ENCODE results near the gene IGFL1.
"Not testable (repeated sequence)": the region's sequence is repeated elsewhere in the genome, so short reads cannot be mapped to it uniquely, and the experiment has no call there.

DNA sequence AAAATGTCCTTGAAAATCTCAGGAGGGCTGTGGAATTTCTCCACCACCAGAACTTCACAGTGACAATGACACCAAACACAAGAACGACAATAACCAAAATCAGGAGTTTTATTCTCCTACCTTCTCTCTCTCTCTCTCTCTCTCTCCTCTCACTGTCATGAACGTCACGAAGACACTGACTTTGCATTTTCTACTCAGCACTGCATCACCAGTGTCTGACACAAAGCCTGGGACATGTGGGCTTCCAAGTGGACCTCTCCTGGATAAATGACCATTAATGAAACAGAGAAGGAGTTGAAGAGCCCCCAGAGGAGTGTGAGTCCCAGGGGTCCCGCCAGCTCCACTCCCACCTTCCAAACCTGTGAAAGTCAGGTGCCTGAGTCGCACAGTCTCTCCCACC, 16.9 kb upstream of the IGFL1 start:
- TF ChIP-seq, protein P1, sequence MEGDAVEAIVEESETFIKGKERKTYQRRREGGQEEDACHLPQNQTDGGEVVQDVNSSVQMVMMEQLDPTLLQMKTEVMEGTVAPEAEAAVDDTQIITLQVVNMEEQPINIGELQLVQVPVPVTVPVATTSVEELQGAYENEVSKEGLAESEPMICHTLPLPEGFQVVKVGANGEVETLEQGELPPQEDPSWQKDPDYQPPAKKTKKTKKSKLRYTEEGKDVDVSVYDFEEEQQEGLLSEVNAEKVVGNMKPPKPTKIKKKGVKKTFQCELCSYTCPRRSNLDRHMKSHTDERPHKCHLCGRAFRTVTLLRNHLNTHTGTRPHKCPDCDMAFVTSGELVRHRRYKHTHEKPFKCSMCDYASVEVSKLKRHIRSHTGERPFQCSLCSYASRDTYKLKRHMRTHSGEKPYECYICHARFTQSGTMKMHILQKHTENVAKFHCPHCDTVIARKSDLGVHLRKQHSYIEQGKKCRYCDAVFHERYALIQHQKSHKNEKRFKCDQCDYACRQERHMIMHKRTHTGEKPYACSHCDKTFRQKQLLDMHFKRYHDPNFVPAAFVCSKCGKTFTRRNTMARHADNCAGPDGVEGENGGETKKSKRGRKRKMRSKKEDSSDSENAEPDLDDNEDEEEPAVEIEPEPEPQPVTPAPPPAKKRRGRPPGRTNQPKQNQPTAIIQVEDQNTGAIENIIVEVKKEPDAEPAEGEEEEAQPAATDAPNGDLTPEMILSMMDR (IDR thresholded peaks at IDR 0.05) = not testable (repeated sequence)
- TF ChIP-seq POLR2A (IDR thresholded peaks at IDR 0.05) = not testable (repeated sequence)
